Measurements from ENCODE around the gene HOXA13.

Gene HOXA13

DNA sequence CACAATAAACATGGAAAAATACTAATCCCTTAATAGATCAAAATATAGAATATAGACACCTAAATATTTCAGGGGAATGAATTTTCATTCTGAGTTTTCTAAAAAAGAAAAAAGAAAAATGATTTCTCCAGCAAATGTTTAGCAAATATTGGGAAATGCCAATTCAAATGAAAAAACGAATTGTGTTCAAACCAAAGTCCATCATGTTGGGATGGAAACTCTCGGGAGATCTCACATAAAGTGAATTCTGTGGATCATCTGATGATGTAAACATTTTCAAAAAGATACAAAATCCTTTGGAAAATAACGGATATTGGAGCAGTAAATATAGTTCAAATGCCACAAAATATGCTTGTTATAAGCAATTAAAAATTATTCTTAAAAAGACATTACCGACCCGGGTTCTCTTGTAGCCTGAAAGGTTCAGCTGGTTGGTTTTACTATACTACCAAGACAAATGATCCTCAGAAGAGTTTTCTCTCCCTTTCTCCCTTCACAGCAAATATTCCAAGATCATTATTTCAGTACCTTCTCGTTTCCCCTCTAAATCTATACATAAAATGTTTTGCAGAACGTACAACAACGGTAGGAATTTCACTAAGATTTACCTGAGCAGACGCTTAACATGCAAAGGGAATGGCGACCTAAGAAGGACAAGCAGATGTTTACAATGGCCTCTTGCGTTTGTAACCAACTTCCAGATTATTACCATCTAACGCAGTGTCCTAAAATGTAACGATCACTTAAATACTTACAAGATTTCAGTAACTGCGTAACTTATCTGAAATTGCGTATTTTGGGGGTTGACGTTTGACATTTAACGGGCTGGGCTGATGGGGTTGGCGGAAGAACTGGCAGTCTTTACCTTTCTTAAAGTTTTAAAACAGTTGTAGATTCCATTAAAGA lies 2.5 kb downstream of the HOXA13 start:
- no peak for FAIRE-seq
- no peak for DNase-seq (ENCODE audit: insufficient read length, low spot score)
- no peak for TF ChIP-seq POLR2A (IDR thresholded peaks at IDR 0.05; ENCODE audit: low read depth, low read length)

GRCh38 chr7:27196287-27196767 lies 3.6 kb downstream of the HOXA13 start:
- DNase-seq (ENCODE audit: insufficient read length, low spot score) (peak; percentile 95), FAIRE-seq (peak; percentile 75)
- no peak for TF ChIP-seq POLR2A (IDR thresholded peaks at IDR 0.05; ENCODE audit: low read depth, low read length)

DNA sequence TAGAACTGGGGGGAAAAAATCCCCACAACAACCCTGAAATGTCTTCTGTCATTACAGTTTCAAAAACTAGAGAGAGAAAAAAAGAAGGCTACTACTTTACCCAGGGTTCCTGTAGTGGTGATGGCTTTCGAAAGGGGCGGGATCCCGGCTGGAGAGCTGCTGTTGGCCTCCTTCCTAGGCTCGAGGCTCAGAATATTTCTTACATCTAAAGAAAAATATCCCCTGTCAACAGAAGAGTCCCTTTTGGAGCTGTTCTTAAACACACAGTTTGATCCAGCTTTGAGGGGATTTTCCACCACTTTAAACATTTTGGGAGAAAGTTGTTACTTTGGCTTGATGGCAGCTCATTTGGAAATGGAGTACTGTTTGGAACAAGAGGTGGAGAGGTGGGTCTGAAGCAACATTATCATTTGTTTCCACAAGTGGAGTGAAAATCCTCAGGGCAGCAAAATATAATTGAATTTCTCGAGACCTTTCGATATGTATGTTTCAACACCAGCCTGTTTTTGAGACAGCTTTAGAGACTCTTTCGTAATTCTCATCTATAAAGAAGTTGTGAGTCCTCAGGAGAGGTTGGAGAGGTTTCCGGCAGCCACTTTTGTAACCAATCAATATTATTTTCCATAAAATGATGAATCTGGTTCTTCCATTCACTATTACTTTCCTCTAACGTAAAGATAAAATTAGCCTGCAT lies 5.1 kb downstream of the HOXA13 start:
- DNase-seq (ENCODE audit: insufficient read length, low spot score), result no peak
- FAIRE-seq, result no peak
- no peak for TF ChIP-seq POLR2A (IDR thresholded peaks at IDR 0.05; ENCODE audit: low read depth, low read length)

DNA sequence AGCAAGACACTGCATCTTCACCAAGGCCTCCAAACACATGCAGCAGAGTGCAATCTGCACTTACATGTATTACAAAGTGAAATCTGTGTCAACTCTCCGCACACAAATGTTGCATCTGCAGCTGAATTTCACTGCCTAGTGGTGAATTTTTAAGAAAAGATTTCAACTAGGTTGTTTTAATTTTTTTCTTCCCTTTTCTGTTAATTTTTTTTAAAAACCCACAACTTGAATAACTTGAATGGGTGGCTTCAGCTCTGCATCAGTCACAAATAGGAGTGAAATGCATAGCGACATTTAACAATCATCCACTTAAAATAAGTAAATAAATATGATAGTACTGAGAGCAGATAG lies 5.9 kb downstream of the HOXA13 start:
- no peak for DNase-seq (ENCODE audit: insufficient read length, low spot score)
- no peak for FAIRE-seq
- no peak for TF ChIP-seq POLR2A (IDR thresholded peaks at IDR 0.05; ENCODE audit: low read depth, low read length)

- no peak for FAIRE-seq
- no peak for TF ChIP-seq POLR2A (IDR thresholded peaks at IDR 0.05; ENCODE audit: low read depth, low read length)
These were observed 6.4 kb downstream of the HOXA13 start for GRCh38 chr7:27193335-27194001.

GRCh38 chr7:27192546-27193334 lies 7.2 kb downstream of the HOXA13 start:
- no peak for TF ChIP-seq POLR2A (IDR thresholded peaks at IDR 0.05; ENCODE audit: low read depth, low read length)
- no peak for DNase-seq (ENCODE audit: insufficient read length, low spot score)
- FAIRE-seq, result no peak

More at GRCh38 chr7:27193335-27194001, 6.4 kb downstream of the HOXA13 start:
- no peak for DNase-seq (ENCODE audit: insufficient read length, low spot score)

- FAIRE-seq (no peak), DNase-seq (ENCODE audit: insufficient read length, low spot score) (no peak)
- TF ChIP-seq POLR2A (IDR thresholded peaks at IDR 0.05; ENCODE audit: low read depth, low read length), result no peak
These were observed 7.9 kb downstream of the HOXA13 start for GRCh38 chr7:27191833-27192545.

- DNase-seq (ENCODE audit: insufficient read length, low spot score) (no peak), FAIRE-seq (no peak)
- TF ChIP-seq POLR2A (IDR thresholded peaks at IDR 0.05; ENCODE audit: low read depth, low read length), result no peak
These were observed 8.6 kb downstream of the HOXA13 start for GRCh38 chr7:27191161-27191731.

GRCh38 chr7:27189997-27190748 lies 9.7 kb downstream of the HOXA13 start:
- FAIRE-seq (no peak), DNase-seq (ENCODE audit: insufficient read length, low spot score) (no peak)
- no peak for TF ChIP-seq POLR2A (IDR thresholded peaks at IDR 0.05; ENCODE audit: low read depth, low read length)

GRCh38 chr7:27189295-27189996 lies 10.4 kb downstream of the HOXA13 start:
- no peak for FAIRE-seq
- TF ChIP-seq POLR2A (IDR thresholded peaks at IDR 0.05; ENCODE audit: low read depth, low read length), result no peak
- no peak for DNase-seq (ENCODE audit: insufficient read length, low spot score)
